Globus pallidus (tissue), 1 donor: ENCODE results near the gene MEF2A.

ENCODE experiments used
- DNase-seq: peaks from one replicate; pipeline ENCODE4 v3.0.0-alpha.2; 2015; ENCODE audit warnings: low spot score

MEF2A gene

DNA sequence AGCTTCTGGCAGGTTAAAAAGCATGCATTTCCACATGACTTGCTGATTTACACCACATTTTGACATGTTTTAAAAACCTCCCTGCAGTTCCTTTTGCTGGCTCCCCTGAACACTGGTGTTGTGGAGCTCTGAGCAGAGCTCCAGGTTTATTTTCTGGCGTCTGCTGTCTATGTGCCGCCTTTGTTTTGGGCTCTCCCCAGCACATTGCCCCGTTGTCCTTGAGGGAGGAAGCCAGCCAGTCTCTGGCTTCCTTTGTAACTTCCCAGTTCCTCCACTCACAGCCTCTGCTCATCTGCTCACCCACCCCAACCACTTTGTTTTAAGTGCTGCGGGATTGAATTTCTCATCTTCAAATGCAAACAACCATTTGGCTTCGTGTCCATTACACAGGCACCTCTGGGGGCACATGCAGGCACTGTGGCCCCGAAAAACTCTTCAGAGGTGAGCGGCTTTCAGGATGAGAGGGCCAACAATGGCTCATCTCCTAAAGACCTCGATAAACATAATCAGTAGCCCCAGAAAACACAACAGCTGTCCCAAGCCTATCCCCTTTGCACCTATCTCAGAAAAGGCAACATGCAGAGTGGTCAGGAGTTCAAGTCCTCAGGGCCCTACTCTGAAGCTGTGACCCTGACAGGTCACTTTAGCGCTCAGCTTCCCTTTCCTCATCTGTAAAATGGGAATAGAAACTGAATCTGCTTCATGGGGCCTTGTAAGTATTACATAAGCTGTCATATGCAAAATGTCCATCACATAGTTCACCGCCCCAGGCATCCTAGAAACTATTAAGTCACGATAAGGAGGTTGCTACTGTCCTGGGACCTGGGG, 1.3 kb upstream of the MEF2A start:
- peak; percentile 62 for DNase-seq

DNA sequence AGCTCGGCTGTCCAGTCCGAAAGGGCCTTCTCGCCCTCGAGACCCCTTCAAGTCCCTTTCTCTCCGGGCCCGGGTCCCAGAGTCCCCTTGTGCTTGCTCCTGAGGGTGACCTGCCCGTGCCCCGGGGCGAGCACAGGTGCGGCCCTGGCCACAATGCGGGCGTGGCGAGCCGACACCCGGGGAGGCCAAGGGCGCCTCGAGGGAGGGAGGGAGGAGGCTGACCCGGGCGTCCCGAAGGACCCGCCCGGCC, 810 bp upstream of the MEF2A start:
- no peak for DNase-seq

DNA sequence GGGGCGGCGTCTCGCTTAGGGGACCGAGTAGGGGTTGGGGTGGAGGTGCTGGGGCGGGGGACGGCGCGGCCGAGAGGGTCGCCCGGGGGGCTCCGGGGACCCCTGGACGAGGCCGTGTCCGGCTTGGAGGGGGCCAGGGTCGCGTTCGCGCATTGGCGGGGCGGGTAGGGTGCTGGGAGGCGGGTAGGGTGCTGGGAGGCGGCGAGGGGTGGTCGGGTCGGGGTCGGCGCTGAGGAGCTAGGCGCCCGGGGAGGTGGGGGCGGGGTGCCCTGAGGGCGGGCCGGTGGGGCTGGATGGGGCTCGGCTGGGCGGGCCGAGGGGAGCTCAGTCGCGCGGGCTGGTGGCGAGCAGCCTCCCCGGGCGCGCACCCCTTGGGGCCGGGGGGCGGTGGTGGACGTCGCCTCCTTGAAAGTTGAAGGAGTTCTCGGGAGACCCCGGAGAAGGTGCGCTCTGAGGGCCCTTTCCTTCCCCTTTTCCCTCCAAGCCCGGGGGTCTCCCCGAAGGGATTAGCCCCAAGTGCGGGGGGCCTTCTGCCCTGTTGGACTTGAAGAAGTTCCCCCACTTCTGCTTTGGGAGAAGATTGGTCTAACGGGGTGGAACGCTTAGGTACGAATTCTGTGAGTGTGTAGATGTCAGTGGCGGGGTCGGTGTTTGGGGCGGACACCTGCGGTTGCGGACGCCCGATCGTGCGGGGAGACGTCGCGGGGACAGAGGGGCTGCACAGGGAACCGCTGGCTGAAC, 543 bp downstream of the MEF2A start:
- DNase-seq: peak; percentile 26

DNA sequence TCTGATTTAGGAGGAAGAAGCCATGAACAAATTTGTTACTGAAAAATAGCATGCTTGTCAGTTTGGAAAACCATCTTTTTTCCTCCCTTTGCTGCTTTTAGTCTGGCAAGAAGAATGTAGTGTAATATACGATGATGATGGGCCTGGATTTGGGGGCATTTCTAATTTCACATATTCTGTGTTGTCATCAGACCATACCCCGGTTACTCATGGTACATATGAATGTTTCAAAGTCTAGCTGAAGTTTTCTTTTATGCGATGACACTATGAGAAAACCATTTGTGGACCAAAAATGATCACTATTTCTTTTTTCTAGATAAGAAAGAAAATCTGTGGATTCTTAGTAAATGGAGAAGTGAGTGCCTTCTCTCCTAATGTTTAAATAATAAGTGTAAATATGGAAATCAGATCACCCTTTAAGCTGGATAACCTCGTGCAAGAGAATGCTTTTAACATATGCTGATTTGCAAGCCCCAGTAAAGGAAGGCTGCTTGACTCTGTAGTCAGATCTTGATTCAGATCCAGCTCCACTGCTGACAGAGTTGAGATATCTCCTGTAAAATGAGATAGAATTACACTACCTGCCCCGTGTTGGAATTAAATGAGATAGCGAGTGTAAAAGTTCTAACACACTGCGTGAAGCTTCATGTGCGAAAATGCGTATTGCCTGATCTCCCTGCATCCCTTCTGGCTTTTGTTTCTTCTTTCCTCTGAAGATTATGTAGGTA, 3.0 kb downstream of the MEF2A start:
- DNase-seq: no peak

DNA sequence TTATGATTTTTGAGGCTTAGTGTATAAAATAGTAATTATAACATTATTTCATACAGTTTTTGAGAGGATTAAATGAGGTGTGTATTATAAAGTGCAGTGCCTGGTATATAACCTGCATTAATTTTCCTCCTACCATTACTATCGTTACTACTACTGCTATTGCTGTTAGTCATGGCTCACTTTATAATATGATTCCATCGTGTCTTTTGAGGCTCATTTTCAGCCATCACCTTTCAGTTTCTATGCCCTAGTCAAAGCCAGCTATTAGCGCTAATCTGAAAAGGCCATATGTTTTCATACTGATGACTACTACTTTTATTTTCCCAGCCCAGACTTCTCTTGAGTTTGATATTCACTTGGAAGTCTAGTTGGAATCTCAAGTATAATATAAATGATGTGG, 5.5 kb downstream of the MEF2A start:
- DNase-seq: no peak

DNA sequence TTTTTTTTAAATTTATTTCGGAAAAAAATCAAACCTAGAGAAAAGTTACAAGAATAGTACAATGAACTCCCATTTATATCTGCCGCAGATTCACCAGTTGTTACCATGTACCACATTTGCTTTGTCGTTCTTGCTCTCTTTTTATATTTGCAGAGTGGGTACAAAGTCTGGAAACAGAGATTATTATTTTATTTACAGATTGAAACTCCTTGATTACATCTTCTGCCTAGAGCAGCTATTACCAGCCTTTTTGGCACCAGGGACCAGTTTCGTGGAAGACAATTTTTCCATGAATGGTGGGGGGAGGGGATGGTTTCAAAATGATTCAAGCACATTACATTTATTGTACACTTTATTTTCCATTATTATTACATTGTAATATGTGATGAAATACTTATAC, 8.3 kb downstream of the MEF2A start:
- no peak for DNase-seq

DNA sequence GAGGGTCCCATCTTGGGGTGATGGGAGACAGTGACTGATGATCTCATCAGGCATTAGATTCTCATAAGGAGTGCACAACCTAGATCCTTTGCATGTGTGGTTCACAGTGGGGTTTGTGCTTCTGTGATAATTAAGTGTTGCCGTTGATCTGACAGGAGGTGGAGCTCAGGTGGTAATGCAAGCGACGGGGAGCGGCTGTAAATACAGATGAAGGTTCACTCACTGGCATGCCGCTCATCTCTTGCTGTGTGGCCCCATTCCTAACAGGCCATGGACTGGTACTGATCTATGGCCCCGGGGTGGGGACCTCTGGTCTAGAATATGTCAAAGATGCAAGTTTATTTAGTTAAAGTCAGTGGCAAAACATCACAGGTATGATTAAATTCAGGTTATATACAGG, 8.7 kb downstream of the MEF2A start:
- no peak for DNase-seq

DNA sequence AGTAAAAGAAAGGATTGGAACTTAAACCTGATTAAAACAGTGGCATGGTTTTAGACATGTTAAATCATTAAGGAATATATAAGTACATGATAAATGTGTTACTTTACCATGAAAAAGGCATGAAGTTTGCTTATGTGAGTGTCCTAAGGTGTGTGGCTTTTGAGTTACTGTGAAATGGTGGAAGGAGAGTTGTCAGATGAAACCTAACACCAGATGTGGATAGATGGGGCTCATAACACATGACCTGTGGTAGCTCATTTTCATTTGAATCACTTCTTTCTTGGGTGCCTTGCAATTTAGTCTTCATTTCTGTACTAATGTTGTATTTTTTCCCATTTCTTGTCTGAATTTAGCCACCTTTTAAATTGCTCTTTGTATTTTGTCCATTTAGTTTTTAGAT, 13.0 kb downstream of the MEF2A start:
- DNase-seq: no peak

DNA sequence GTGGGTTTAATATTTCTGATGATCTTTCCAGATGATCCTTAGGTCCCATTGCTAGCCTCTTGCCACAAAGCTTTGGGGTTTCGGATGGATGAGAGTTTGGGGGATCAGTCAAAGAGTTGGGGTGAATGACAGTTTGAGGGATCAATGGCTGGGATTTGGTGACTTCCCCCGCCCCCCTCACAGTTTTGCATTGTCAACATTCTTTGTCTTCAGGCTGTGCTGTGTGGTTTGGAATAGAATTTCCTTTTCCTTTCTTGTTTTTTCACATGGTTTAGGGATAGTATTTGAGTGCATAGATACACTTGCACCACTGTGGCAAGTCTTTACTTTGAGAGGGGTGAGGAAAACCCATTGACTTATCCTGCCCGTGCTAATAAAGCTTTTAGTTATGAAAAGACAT, 14.3 kb downstream of the MEF2A start:
- DNase-seq: no peak

DNA sequence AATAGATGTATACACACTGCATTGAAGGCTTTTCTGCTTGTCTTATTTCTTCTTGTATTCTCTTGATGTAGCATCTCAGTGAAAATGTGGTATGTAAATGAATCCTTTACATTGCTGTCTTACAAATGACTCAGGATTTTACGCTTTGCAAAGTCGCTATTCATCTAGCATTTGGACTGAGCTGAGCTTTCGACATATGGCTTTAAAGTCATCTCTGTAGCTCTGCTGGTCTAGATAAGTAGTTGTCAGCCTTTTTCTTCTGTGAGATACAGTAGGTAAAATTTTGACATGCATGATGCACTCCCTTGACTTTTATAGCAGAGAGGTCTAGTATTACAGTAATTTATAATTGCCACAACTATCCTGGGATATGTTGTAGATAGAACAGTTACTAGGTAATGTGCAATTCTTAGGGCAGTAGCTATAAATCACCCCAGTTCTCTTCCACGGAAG, 16.8 kb downstream of the MEF2A start:
- DNase-seq: no peak

DNA sequence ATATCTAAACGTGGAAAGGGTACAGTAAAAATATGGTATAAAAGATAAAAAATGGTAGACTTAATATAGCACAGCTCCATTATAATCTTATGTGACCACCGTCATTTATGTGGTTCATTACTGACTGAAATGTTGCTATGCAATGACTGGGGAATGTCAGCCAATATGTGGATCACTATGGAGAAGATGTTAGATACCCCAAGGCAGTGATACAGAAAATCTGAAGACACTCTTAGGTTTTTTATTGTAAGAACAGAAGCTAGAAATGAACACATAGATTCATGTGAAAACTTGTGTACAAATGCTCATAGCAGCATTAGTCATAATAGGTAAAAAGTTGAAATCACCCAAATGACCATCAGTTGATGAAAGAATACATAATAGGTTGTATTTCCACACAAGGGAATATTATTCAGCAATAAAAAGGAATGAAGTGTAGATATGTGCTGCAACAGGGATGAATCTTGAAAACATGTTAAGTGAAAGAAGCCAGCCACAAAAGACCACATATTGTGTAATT, 18.4 kb downstream of the MEF2A start:
- DNase-seq: no peak

DNA sequence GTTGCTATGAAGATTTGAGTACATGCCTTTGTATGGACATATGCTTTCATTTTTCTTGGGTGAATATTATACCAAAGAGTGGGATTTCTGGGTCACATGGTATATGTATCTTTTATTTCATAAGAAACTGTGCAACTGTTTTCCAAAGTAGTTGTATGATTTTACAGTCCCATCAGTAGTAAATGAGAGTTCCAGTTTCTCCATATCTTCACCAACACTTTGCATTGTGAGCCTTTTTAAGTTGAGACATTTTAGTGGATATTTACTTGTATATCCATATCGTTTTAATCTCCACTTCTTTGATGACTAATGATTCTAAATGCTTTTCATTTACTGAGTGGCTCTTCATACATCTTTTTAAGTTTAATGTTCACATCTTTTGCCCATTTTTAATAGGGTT, 20.3 kb downstream of the MEF2A start:
- no peak for DNase-seq

DNA sequence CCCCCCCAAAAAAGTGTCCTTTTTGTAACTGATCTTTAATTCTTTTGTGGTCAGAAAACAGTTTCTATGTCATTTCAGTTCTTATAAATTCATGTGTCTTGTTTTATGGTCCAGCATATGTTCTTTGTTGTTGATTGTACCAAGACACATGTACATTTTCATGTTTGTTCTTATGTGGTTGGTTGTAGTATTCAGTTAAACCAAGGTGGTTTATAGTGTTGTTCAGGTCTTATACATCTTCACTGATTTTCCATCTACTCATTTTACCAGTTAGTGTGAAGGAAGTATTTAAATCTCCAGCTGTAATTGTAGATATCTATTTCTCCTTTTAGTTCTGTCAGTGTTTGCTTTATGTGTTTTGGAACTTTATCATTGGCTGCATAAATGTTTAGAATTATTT, 24.0 kb downstream of the MEF2A start:
- DNase-seq: no peak

DNA sequence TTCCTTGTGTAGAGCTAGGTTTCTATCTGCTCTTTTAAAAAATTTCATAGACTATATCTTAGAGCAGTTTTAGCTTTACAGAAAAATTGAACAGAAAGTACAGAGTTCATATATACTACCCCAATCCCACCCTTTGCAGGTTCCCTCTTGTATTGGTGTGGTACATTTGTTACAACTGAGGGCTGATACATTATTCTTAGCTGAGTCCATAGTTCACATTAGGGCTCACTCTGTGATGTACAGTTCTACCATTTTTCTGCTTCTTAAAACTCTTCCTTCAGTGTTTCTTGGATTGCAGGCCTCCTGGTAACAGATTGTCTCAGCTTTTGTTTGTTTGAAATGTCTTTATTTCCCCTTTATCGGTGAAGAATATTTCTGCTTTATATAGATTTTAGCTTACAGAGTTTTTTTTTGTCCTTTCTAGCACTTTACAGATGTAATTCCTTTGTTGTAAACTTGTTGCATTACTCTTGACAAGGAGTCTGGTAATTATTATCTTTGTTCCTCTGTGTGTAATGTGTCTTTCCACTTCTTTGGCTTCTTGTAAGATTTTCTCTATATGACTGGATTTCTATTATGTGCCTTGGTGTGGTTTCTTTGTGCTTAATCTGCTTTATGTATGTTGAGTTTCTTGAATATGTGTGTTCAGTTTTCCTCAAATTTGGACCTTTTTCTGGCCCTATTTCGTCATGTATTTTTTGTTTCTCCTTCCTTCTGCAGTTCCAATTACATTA, 25.3 kb downstream of the MEF2A start:
- DNase-seq: no peak

DNA sequence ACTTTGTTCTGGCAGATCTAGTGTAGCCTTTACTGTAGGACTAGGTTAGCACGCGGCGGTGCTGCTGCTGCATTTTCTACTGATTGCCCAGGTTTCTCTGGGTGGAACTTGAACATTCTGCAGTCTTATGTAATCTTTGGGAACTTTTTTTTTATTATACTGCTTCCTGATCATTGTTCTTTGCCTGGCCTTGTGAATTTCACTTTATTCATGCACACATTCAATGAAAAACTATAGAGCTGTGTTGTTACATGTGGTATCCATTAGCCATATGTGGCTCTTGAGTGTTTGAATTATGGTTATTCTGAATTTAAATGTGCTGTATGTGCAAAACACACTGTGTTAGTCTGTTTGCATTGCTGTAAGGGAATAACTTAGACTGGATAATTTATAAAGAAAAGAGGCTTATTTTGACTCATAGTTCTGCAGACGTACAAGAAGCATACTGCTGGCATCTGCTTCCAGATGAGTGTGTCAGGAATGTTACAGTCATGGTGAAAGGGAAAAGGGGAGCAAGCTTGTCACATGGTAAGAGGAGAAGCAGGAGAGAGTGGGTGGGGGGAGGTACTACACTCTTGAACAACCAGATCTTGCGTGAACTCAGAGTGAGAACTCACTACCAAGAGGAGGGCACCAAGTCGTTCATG, 26.5 kb downstream of the MEF2A start:
- no peak for DNase-seq

DNA sequence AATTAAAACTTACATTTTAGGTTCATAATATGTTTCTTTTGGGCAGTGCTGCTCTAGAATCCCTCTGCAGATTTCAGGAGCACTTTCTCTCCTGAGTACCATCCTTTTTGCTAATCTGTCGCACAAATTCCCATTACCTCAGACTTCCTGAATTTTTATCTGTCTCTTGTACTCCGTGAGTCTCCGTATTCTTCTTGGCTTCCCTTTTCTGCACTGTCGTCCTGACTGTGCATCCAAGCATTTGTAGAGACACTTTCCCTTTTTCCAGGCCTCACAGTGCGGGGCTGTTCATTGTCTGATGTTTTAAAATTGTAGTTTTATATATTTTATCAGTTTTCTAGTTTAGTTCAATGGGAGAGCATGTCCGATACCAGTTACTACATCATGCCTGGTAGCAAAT, 27.3 kb downstream of the MEF2A start:
- DNase-seq: no peak

DNA sequence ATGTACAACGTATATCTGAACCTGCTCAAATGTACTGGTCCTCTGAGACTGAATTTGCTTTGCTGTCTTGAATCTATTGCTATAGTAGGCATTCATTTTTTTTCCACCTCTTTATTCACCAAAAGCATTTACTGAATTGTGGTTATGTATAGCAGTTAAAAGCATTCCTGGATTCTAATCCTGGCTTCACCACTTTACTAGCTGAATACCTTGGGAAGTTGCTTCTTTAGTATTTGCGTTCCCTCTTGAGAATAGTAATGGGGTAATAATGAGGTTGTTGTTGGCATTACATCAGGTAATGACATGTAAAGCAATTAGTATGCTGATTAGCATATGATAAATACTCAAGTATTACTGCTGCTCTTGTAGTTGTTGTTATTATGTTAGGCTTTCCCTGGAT, 29.1 kb downstream of the MEF2A start:
- DNase-seq: no peak

DNA sequence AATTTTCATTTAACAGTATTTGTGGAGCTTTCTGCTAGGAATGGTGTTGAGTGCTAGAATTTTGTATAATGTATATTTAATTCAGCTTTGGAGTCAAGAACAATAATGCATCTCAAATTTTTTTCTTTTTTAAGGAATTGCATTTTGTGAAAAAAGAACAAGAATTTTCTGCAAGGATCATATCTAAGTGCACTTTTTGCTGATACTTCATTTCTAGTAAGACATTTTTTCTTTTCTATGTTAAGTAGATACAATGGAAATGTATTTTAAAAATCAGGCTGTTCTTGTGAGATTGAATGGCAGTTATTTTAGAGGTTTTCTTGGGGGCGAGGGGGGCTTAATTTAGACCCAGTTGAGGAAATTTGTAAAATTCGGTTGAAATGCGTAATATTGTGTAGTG, 32.5 kb downstream of the MEF2A start:
- DNase-seq: no peak

DNA sequence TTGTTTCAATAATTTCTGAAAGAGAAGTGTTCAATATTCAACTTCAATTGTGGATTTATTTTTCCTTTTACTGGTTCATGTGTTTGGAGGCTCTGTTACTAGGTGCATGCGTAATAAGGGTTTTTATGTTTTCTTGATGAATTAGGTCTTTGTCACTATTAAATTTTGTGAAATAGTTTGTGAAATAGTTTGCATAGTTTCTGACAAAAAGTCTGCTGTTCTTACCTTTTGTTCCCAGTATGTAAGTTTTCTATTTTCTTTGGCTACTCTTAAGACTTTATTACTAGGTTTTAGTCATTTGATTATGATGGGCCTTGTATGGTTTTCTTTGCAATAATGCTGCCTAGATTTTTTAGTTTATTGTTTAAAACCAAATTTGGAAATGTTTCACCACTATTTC, 38.0 kb downstream of the MEF2A start:
- DNase-seq: no peak

DNA sequence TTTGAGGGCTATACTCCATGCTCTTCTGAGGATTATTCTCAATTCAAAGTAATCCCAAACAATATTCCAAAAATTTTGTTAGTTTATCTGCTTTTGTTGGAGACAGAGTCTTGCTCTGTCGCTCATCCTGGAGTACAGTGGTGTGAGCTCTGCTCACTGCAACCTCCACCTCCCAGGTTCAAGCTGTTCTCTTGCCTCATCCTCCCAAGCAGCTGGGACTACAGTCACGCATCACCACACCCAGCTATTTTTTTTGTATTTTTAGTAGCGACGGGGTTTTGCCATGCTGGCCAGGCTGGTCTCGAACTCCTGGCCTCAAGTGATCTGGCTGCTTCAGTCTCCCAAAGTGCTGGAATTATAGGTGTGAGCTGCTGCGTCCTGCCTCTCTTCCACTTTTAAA, 39.1 kb downstream of the MEF2A start:
- no peak for DNase-seq

DNA sequence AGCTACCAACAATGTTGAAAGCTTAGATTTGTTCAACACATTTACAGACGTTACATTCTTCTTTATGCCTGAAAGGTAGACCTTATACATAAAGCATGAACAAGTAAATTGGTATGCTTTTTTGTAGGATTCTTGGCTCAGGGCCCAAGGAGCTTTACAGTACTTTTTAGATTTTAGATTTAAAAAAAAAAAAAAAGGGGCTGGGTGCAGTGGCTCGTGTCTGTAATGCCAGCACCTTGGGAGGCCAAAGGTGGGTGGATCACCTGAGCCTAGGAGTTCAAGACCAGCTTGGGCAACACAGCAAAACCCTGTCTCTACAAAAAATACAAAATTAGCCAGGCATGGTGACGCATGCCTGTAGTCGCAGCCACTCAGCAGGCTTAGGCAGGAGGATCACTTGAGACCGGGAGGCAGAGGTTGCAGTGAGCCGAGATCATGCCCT, 39.7 kb downstream of the MEF2A start:
- no peak for DNase-seq

DNA sequence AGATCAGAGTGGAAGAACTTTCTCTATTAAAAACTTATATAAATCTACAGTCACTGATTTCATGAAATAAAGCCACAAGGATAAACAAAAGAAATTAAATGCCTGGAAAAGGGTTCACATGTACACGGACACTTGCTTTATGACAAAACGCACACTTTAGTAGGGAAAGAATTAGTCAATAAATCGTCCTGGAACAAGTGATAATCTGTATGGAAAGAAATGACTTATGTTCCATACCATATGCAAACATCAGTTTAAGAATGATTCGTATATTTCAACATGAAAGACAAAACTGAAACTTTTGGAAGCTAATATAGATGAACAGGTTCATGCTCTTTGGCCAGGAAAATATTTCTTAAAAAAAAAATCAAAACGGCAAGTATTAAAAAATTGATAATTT, 40.2 kb downstream of the MEF2A start:
- no peak for DNase-seq
